Dermis blood vessel endothelial cell (primary cell): Measurements from ENCODE around the gene ADAD1. TPM values are rescaled to one million over a fixed set of nuclear protein-coding genes. Genes with fewer than 3 reads are reported as not detected.
"Not testable (repeated sequence)": the region's sequence is repeated elsewhere in the genome, so short reads cannot be mapped to it uniquely, and the experiment has no call there.

Experiments
- DNase-seq: peaks from one replicate; pipeline ENCODE4 v3.0.0; 2010
- total RNA-seq: library from RNA; depleted of rRNA; stranded (reverse); fragments of >200 nt; gene quantifications from 2 replicates; pipeline ENCODE4 v1.2.3, GENCODE V29; 2014

Gene ADAD1
- total RNA-seq, result not detected in 2 replicates

GRCh38 chr4:122378711-122379110 lies at the start of gene ADAD1:
ADAD1 (plus strand) TSS chr4:122379011; CDS start chr4:122380070, 1,059 bp downstream.
- no peak for DNase-seq

DNA sequence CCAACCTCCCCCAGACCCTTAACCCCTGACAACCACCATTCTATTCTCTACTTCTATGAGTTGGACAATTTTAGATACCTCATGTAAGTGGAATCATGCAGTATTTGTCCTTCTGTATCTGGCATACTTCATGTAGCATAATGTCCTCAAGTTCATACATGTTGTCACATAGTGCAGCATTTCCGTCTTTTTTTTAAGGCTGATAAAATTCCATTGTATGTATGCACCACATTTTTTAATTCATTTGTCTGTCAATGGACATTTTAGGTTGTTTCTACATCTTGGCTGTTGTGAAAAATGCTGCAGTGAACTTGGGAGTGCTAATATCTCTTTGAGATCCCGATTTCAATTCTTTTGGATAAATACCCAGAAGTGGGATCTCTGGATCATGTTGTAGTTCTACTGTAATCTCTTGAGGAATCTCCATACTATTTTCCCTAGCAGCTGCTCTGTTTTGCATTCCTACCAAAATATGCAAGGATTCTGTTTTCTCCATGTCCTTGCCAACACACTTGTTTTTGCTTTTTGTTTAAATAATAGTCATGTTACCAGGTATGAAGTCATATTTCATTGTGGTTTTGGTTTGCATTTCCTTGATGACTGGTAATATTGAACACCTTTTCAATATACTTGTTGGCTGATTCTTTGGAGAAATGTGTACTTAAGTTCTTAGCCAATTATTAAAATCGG lies 48.8 kb upstream of the ADAD1 start:
- DNase-seq, result peak; percentile 6

DNA sequence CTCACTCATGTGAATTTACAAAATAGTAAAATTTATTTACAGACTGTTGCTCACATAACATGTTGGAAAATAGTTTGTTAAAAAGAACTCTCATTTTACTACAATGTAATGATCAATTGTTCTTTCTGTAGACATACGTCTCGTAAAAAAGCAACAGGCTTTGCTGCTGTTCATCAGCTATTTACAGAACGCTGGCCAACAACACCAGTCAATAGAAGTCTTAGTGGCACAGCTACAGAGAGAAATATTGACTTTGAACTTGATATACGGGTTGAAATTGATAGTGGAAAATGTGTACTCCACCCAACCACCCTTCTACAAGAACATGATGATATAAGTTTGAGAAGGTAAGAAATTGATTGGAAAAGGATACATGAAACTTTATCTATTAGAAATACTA lies 47.6 kb upstream of the ADAD1 start:
- no peak for DNase-seq

GRCh38 chr4:122334828-122335227 lies 44.0 kb upstream of the ADAD1 start:
- no peak for DNase-seq

DNA sequence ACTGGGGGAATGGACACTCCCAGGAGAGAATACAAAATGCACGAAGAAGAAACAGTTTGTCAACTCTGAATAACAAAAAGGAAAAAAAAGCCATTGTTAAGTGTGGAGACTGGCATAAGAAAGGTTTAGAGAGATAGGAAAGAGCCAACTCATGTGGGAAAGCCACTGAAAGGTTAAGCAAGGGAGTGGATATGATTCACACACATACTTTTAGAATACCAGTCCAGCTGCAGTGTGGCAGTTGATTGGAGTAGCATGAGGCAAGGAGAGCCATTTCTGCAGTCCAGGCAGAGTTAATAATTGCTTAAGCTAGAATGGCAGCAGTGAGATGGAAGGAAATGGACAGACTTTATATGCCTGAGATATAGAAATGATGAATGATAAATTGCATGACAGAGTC lies 36.9 kb upstream of the ADAD1 start:
- DNase-seq, result peak; percentile 11

GRCh38 chr4:122346036-122346435 lies 32.8 kb upstream of the ADAD1 start:
- DNase-seq, result no peak

GRCh38 chr4:122346503-122346902 lies 32.3 kb upstream of the ADAD1 start:
- no peak for DNase-seq

- no peak for DNase-seq
These were observed 22.4 kb upstream of the ADAD1 start for GRCh38 chr4:122356317-122356808.

- no peak for DNase-seq
These were observed 18.1 kb upstream of the ADAD1 start for GRCh38 chr4:122360754-122361153.

DNA sequence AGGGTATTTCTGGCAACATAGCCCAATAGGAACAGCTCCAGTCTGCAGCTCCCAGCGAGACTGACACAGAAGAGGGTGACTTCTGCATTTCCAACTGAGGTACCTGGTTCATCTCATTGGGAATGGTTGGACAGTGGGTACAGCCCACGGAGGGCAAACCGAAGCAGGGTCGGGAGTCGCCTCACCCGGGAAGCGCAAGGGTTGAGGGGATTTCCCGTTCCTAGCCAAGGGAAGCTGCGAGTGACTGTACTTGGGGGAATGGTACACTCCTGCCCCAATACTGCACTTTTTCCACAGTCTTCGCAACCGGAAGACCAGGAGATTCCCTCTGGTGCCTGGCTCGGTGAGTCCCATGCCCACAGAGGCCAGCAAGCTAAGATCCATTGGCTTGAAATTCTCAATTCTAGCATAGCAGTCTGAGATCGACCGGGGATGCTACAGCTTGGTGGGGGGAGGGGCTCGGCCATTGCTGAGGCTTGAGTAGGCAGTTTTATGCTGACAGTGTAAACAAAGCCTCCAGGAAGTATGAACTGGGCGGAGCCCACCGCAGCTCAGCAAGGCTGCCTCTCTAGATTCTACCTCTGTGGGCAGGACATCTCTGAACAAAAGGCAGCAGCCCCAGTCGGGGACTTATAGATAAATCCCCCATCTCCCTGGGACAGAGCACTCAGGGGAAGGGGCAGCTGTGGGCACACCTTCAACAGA lies 14.0 kb upstream of the ADAD1 start:
- no peak for DNase-seq

DNA sequence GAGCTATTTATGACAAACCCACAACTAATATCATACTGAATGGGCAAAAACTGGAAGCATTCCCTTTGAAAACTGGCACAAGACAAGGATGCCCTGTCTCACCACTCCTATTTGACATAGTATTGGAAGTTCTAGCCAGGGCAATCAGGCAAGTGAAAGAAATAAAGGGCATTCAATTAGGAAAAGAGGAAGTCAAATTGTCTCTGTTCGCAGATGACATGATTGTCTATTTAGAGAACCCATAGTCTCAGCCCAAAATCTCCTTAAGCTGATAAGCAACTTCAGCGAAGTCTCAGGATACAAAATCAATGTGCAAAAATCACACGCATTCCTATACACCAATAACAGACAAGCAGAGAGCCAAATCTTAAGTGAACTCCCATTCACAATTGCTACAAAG lies 10.0 kb upstream of the ADAD1 start:
- DNase-seq, result not testable (repeated sequence)

GRCh38 chr4:122377352-122377751 lies 1.5 kb upstream of the ADAD1 start:
- DNase-seq, result no peak

- no peak for DNase-seq
These were observed 428 bp downstream of the ADAD1 start for GRCh38 chr4:122379239-122379638.

DNA sequence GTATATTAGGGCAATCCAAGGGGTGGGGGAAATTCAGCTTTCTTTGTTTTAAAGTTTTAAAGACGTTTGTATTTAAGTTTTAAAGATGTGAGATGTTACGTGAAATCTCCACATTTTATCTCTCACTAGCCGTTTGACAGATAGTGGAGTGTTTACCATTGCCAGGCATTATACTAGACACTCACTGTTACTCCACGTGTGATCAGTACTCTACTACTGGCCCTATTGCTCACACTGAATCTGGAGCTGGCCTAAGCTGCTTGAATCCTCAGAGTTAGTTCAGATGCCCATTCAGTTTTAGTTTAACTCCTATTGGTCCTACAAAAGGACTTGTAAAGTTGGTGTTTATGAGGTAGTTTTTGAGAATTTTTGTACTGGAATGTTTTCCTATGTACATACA lies 4.5 kb downstream of the ADAD1 start:
- no peak for DNase-seq

DNA sequence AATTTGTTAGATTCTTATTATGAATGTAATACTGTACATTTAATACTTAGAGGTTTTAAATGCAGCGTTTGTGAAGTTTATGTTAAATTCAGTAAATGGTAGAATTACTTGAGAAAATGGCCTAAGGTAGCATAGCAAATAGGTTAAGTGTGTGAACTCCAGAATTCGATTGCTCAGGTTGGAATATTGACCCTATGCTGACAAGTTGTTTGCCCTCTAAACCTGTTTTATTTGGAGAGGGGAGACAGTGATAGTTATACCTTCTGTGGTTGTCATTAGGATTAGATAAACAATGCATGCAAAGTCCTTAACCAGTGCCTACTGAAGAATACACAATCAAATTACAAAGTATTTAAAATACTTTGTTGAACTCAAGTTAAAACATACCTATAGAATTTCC lies 5.4 kb downstream of the ADAD1 start:
- no peak for DNase-seq

GRCh38 chr4:122393276-122393675 lies 14.5 kb downstream of the ADAD1 start:
- DNase-seq, result no peak

- no peak for DNase-seq
These were observed 25.1 kb downstream of the ADAD1 start for GRCh38 chr4:122403861-122404260.

DNA sequence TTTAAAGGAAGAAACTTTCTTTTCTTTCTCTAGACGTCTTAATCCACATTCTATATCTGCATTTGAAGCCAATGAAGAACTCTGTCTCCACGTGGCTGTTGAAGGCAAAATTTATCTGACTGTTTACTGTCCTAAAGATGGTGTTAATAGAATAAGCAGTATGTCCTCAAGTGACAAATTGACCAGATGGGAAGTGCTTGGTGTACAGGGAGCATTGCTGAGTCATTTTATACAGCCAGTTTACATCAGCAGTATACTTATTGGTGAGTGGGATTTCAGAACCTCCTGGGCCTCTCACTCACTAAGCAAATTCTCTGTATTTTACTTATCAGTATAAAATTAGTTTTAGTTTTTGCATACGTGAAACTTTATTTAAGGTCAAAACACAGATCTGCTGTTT lies 33.7 kb downstream of the ADAD1 start:
- DNase-seq, result no peak

- no peak for DNase-seq
These were observed 44.4 kb downstream of the ADAD1 start for GRCh38 chr4:122423246-122423645.

GRCh38 chr4:122431351-122431750 lies 52.5 kb downstream of the ADAD1 start:
- no peak for DNase-seq

DNA sequence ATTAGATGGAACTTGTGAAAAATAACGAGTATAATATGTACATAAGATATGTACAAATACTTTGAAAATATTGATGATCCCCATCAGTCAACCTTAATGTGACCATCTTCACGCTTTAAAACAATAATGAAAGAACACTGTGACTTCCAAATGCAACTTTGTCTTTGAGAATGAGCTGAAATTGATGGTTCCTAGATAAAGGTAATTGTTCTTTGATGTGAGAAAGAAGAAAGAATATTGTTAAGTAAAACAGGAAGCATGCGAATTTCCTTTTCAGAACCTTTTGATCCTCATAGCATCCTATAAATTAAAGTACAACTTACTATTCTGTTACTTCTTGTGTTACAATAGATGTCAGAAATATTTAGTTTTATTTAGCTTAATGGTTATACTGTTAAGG lies 55.5 kb downstream of the ADAD1 start:
- DNase-seq, result no peak

GRCh38 chr4:122450847-122451246 lies 72.0 kb downstream of the ADAD1 start:
- DNase-seq, result peak; percentile 14

GRCh38 chr4:122453384-122453995 lies 74.7 kb downstream of the ADAD1 start:
- no peak for DNase-seq
